ENCODE measurements around the gene DCAKD.
A peak's percentile ranks its signal among the peaks of the same experiment; 100 is the strongest.

DNA sequence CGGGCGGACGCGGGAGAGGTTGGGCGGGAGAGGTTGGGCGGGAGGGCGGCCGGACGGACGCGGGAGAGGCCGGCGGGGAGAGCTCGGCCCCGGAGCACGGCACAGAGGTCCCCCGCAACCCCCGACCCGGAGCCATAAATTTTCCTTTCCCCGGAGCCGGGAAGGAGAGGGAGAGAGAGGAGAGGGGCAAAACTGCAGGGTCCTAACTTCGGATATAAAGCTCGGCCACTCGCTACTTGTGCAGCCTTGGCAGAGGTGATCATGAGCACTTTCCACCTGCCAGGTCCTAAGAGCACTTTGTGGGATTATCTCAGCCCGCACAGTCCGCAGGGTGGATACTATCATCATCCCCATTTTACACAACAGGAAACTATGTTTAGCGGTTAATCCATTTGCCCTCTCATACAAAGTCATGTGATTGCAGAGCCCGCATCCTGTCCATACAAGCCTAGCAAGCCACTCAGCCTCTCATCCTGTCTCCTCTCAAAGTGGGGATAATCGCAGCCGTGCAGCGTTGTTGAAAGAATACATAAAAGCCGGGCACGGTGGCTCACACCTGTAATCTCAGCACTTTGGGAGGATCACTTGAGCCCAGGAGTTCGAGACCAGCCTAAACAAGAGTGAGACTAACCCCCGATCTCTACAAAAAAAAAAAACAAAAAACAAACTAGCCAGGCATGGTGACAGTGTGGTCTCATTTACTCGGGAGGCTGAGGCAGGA, 780 bp upstream of the DCAKD start:
- TF ChIP-seq, protein P1, sequence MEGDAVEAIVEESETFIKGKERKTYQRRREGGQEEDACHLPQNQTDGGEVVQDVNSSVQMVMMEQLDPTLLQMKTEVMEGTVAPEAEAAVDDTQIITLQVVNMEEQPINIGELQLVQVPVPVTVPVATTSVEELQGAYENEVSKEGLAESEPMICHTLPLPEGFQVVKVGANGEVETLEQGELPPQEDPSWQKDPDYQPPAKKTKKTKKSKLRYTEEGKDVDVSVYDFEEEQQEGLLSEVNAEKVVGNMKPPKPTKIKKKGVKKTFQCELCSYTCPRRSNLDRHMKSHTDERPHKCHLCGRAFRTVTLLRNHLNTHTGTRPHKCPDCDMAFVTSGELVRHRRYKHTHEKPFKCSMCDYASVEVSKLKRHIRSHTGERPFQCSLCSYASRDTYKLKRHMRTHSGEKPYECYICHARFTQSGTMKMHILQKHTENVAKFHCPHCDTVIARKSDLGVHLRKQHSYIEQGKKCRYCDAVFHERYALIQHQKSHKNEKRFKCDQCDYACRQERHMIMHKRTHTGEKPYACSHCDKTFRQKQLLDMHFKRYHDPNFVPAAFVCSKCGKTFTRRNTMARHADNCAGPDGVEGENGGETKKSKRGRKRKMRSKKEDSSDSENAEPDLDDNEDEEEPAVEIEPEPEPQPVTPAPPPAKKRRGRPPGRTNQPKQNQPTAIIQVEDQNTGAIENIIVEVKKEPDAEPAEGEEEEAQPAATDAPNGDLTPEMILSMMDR (IDR thresholded peaks at IDR 0.05) = no peak
- TF ChIP-seq POLR2A (IDR thresholded peaks at IDR 0.05) = peak; percentile 52 to 77

All from uterus (tissue), 2 donors.